ENCODE measurements around the gene CDC42BPA. TPM values are rescaled to one million over a fixed set of nuclear protein-coding genes. Genes with fewer than 3 reads are reported as not detected.

Gene CDC42BPA
- total and polyA plus RNA-seq, 2 of the 13 experiments (the other 11 are each of a cell fraction or from before 2014, with no cell fraction given) = 6.5 to 16.0 TPM

DNA sequence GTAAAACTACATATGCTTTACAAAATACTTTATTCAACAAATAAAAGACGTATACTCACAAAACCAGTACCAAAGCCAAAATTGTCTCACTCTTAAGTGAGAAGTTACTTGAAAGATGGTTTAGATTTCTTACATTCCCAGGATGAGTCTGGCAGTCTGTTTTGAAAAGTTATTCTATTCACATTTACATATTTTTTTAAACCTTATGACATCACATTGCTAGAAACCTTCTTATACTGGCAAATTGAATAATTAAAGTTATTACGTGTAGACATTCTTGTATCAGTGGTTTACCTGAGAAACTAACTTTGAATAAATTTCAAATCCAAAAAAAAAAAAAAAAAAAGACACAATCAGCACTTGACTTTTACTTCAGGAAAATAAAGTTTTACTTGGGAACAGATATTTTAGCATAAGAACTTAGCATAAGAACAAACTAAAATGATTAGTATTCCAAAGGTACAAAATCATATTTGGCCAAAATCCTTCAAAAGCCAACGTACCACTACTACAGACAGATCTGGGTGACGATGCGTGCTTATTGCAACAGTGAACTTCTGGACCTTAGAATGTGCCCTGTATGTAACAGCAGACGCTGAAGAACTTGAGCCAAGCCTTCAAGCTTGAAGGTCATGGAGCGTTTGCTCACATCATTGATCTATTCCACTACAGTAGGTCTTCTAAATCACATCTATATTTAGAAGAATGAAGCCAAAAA is 2.5 kb downstream of the CDC42BPA start (continued):
- TF ChIP-seq ARID5B (CRISPR knock-in tag; IDR thresholded peaks at IDR 0.05) (peak; percentile 78), HNF4A (CRISPR knock-in tag; IDR thresholded peaks at IDR 0.05) (peak; percentile 95), ZNF644 (CRISPR knock-in tag; IDR thresholded peaks at IDR 0.05; ENCODE audit: low read depth) (peak; percentile 58; the same call in 1 of the 2 replicates), SAP130 (CRISPR knock-in tag; IDR thresholded peaks at IDR 0.05; ENCODE audit: low read depth) (peak; percentile 86), ZNF292 (CRISPR knock-in tag; IDR thresholded peaks at IDR 0.05; ENCODE audit: borderline replicate concordance, low read depth) (0 out of 2 replicates have a peak, but pooled peaks have one; percentile 20), ZMYM2 (CRISPR knock-in tag; IDR thresholded peaks at IDR 0.05) (no peak), ZNF513 (CRISPR knock-in tag; conservative IDR thresholded peaks at IDR 0.05) (no peak), CEBPG (CRISPR knock-in tag; IDR thresholded peaks at IDR 0.05) (peak; percentile 88), HOXA3 (CRISPR knock-in tag; IDR thresholded peaks at IDR 0.05) (peak; percentile 63), CEBPB (IDR thresholded peaks at IDR 0.05; ENCODE audit: borderline replicate concordance, low read depth, low read length) (peak; percentile 88; the same call in 1 of the 2 replicates), ZNF264 (CRISPR knock-in tag; IDR thresholded peaks at IDR 0.05) (0 out of 2 replicates have a peak, but pooled peaks have one; percentile 50), TEAD3 (CRISPR knock-in tag; optimal IDR thresholded peaks at IDR 0.05; ENCODE audit: borderline replicate concordance) (peak; percentile 75), FOSL2 (CRISPR knock-in tag; IDR thresholded peaks at IDR 0.05) (peak; percentile 51; the same call in 1 of the 2 replicates), ESRRA (CRISPR knock-in tag; IDR thresholded peaks at IDR 0.05; ENCODE audit: low read depth) (peak; percentile 76), TCF7L2 (IDR thresholded peaks at IDR 0.05; ENCODE audit: low read depth, low read length) (no peak)
- TF ChIP-seq, protein P1, sequence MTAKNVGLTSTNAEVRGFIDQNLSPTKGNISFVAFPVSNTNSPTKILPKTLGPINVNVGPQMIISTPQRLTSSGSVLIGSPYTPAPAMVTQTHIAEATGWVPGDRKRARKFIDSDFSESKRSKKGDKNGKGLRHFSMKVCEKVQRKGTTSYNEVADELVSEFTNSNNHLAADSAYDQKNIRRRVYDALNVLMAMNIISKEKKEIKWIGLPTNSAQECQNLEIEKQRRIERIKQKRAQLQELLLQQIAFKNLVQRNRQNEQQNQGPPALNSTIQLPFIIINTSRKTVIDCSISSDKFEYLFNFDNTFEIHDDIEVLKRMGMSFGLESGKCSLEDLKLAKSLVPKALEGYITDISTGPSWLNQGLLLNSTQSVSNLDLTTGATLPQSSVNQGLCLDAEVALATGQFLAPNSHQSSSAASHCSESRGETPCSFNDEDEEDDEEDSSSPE (CRISPR knock-in tag; IDR thresholded peaks at IDR 0.05) = no peak
- TF ChIP-seq, protein P2, sequence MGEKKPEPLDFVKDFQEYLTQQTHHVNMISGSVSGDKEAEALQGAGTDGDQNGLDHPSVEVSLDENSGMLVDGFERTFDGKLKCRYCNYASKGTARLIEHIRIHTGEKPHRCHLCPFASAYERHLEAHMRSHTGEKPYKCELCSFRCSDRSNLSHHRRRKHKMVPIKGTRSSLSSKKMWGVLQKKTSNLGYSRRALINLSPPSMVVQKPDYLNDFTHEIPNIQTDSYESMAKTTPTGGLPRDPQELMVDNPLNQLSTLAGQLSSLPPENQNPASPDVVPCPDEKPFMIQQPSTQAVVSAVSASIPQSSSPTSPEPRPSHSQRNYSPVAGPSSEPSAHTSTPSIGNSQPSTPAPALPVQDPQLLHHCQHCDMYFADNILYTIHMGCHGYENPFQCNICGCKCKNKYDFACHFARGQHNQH (CRISPR knock-in tag; IDR thresholded peaks at IDR 0.05) = peak; percentile 50; the same call in 1 of the 2 replicates
- TF ChIP-seq, protein P3, sequence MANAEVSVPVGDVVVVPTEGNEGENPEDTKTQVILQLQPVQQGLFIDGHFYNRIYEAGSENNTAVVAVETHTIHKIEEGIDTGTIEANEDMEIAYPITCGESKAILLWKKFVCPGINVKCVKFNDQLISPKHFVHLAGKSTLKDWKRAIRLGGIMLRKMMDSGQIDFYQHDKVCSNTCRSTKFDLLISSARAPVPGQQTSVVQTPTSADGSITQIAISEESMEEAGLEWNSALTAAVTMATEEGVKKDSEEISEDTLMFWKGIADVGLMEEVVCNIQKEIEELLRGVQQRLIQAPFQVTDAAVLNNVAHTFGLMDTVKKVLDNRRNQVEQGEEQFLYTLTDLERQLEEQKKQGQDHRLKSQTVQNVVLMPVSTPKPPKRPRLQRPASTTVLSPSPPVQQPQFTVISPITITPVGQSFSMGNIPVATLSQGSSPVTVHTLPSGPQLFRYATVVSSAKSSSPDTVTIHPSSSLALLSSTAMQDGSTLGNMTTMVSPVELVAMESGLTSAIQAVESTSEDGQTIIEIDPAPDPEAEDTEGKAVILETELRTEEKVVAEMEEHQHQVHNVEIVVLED (CRISPR knock-in tag; IDR thresholded peaks at IDR 0.05; ENCODE audit: borderline replicate concordance) = 0 out of 2 replicates have a peak, but pooled peaks have one; percentile 34
- TF ChIP-seq, protein P4, sequence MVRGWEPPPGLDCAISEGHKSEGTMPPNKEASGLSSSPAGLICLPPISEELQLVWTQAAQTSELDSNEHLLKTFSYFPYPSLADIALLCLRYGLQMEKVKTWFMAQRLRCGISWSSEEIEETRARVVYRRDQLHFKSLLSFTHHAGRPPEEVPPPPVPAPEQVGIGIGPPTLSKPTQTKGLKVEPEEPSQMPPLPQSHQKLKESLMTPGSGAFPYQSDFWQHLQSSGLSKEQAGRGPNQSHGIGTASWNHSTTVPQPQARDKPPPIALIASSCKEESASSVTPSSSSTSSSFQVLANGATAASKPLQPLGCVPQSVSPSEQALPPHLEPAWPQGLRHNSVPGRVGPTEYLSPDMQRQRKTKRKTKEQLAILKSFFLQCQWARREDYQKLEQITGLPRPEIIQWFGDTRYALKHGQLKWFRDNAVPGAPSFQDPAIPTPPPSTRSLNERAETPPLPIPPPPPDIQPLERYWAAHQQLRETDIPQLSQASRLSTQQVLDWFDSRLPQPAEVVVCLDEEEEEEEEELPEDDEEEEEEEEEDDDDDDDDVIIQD (CRISPR knock-in tag; IDR thresholded peaks at IDR 0.05; ENCODE audit: low read depth) = peak; percentile 22; the same call in 1 of the 2 replicates
